Uterus (tissue), 4 donors: ENCODE measurements around the gene CCDC88B. TPM values are rescaled to one million over a fixed set of nuclear protein-coding genes. Genes with fewer than 3 reads are reported as not detected.
A peak's percentile ranks its signal among the peaks of the same experiment; 100 is the strongest.

Experiments
- DNase-seq, 2 donors: peaks; one replicate each; pipeline ENCODE4 v3.0.0-alpha.2; 2019 to 2020
- H3K27ac ChIP-seq, 2 donors: fragments of 200-600 bp; sonication (generic); 1 replicate in 1 of 2; 2 replicates in 1 of 2; pipeline ENCODE4 v1.5.1; 2016 to 2018
- H3K27me3 ChIP-seq, 2 donors: fragments of 200-600 bp; sonication (generic); one replicate each; pipeline ENCODE4 v1.5.1; 2018 to 2019; ENCODE audit warnings: control low read depth in 1 of 2
- H3K36me3 ChIP-seq, 2 donors: fragments of 200-600 bp; sonication (generic); one replicate each; pipeline ENCODE4 v1.5.1; 2019; ENCODE audit warnings: control low read depth in 1 of 2
- H3K4me1 ChIP-seq, 2 donors: fragments of 200-600 bp; sonication (generic); one replicate each; pipeline ENCODE4 v1.5.1; 2018 to 2019; ENCODE audit warnings: control low read depth in 1 of 2
- H3K4me3 ChIP-seq, 2 donors: fragments of 200-600 bp; sonication (generic); 1 replicate in 1 of 2; 2 replicates in 1 of 2; pipeline ENCODE4 v1.5.1; 2018 to 2019; ENCODE audit warnings: mild to moderate bottlenecking in 1 of 2
- H3K9me3 ChIP-seq, 2 donors: fragments of 200-600 bp; sonication (generic); one replicate each; pipeline ENCODE4 v1.5.1; 2019; ENCODE audit warnings: control low read depth in 1 of 2
- CTCF ChIP-seq, 4 experiments: fragments of 200-600 bp in 2 of 4; fragments of 450-650 bp in 2 of 4; sonication (generic) in 2 of 4; IDR thresholded peaks; one replicate each; pipeline ENCODE4 v1.5.1; 2016 to 2019; ENCODE audit warnings: antibody characterized with exemption in 4 of 4, mild to moderate bottlenecking in 2 of 4, moderate library complexity in 1 of 4
- POLR2A ChIP-seq, 2 donors: fragments of 450-650 bp; IDR thresholded peaks; one replicate each; pipeline ENCODE4 v1.6.1; 2016; ENCODE audit warnings: antibody characterized with exemption in 2 of 2, mild to moderate bottlenecking in 1 of 2, moderate library complexity in 1 of 2
- intact Hi-C: fragments of 100-400 bp; cut with DNase I; formaldehyde crosslinking; loops from one replicate; pipeline ENCODE4 v1.15.1; 2023; ENCODE audit warnings: low total_unique reads
- total RNA-seq, 4 donors: library from RNA; depleted of rRNA in 3 of 4; stranded (reverse); fragments of >200 nt in 3 of 4; gene quantifications; one replicate each; pipeline versions ENCODE4 v1.1.0 to v1.2.4, GENCODE V29; 2014 to 2023
- donor health status: DM: yes; HTN: yes; CAD: no.

The CCDC88B gene
- total RNA-seq, 4 donors from 2014 or later = 0.29 to 5.7 (median 2.9) TPM

DNA sequence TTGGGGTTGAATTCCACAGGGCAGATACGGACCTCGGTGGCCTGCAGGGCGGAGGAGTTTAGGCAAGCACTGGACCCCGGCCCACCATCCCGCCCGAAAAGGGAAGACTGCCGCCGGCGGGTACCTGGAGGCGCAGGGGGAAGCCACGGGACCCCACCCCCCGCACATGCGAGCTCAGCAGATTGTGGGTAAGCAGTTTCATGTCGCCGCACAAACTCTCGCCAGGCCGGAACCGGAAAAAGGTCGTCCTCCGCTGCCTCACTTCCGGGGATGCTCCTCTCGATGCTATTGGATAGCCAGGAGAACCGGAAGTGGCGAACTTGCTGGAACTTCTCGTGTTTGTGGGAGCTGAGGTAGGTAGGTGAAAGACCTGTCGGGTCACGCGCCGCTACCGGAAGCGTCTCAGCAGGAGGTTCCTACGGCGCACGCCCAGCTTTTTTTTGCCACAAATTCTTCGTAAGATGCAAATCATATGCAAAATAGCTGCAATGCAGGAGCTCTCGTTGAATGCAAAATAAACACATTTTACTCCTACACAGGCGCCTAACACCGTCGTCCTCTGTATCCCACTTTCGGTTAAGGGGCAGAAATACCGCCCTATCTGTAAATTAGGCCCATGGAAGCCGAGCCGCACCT is 22.6 kb upstream of the CCDC88B start, which contains the start of gene TRMT112:
Gene TRMT112 (minus strand): TSS at position 235 of the 636 bp plus-strand sequence. CDS start 33 bp downstream, at position 202.
- peak; percentile 70 to 85 for TF ChIP-seq POLR2A (IDR thresholded peaks at IDR 0.05)
- TF ChIP-seq CTCF (IDR thresholded peaks at IDR 0.05) = peak in 1 of 4 experiments; percentile 0
- peak; percentile 95 to 98 for DNase-seq
- no peaks in the 10 kb centered on the region for H3K27me3 ChIP-seq
- peak within 1 kb of the TSS; percentile 97 to 98 for H3K27ac ChIP-seq
- no peaks in the 10 kb centered on the region for H3K4me1 ChIP-seq
- peak within 1 kb of the TSS; percentile 74 to 75 for H3K4me3 ChIP-seq
- no peaks in the 10 kb centered on the region for H3K36me3 ChIP-seq
- no peaks in the 10 kb centered on the region for H3K9me3 ChIP-seq
- intact Hi-C loops = no loop called here

GRCh38 chr11:64317961-64318765 is 21.8 kb upstream of the CCDC88B start, which contains the start of gene PRDX5:
Gene PRDX5 (plus strand): TSS chr11:64318121. CDS start chr11:64318216, 95 bp downstream.
- intact Hi-C loops = no loop called here

DNA sequence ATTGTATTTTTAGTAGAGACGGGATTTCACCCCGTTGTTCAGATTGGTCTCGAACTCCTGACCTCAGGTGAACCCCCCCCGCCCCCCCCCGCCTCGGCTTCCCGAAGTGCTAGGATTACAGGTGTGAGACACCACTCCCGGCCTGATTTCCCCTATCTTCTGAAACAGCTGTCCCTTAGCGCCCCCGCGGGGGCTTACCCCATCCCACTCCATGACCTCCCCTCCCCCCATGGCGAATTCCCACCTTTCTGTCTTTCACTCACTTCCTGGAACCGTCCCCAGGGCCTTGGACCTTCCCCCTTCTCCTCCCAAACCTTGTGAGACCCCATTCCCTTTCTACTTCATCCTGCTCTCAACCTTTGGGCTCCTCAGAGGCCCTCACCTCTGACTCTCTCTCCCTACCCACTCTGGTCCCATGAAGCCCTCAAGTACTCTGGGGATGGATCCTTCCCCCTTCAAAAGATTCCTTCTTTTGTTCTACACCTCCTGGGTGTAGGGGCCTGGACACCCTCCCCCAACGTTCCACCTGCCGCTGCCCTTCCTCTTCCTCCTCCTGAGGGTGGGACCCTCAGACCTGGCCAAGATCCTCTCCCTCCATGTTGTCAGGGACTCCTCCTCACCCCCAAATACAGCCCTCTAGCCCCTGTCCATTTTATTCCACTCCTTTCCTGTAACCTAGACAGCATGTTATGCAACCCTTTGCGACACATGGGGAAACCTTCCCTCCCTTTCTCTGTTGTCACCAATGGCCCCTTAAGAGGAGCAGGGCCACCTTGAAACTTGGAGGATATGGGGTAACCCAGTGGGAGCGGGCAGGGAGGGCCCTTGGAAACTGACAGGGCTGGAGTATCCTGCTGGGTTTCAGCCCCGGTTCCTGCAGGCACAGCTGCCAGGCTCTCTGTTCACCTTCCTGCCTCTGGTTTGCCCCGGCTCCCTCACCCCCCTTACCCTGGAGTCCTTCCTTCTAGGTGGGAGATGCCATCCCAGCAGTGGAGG is 20.9 kb upstream of the CCDC88B start:
- peak in 1 of 2 donors; percentile 46 for DNase-seq
- no peak for TF ChIP-seq POLR2A (IDR thresholded peaks at IDR 0.05)
- no peak for TF ChIP-seq CTCF (IDR thresholded peaks at IDR 0.05)
- no peaks in the 10 kb centered on the region for H3K36me3 ChIP-seq
- H3K27ac ChIP-seq = peak overlapping the region; percentile 97 to 98
- H3K9me3 ChIP-seq = no peaks in the 10 kb centered on the region
- no peaks in the 10 kb centered on the region for H3K4me1 ChIP-seq
- H3K4me3 ChIP-seq = peak overlapping the region; percentile 74 to 75
- intact Hi-C loops = no loop called here
- H3K27me3 ChIP-seq = no peaks in the 10 kb centered on the region

More at GRCh38 chr11:64317961-64318765, 21.8 kb upstream of the CCDC88B start, which contains the start of gene PRDX5:
- peak within 1 kb of the TSS; percentile 97 to 98 for H3K27ac ChIP-seq
- no peaks in the 10 kb centered on the region for H3K9me3 ChIP-seq
- H3K4me1 ChIP-seq = no peaks in the 10 kb centered on the region
- no peaks in the 10 kb centered on the region for H3K27me3 ChIP-seq
- TF ChIP-seq CTCF (IDR thresholded peaks at IDR 0.05) (peak; percentile 44 to 80 (median 54)), POLR2A (IDR thresholded peaks at IDR 0.05) (peak; percentile 79 to 94)
- H3K36me3 ChIP-seq = no peaks in the 10 kb centered on the region
- H3K4me3 ChIP-seq = peak within 1 kb of the TSS; percentile 74 to 75
- peak; percentile 94 to 97 for DNase-seq

DNA sequence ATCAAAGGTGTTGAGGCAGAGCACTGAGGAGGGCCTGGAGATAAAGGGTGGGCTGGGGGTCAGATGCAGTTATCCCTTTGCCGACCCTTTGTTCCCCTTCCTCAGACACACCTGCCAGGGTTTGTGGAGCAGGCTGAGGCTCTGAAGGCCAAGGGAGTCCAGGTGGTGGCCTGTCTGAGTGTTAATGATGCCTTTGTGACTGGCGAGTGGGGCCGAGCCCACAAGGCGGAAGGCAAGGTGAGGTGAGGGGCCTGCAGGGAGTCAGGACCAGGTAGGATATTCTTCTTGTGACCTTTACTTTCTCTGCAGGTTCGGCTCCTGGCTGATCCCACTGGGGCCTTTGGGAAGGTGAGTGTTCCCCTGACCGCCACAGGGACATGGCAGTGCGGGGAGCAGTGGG is 19.4 kb upstream of the CCDC88B start:
- H3K4me1 ChIP-seq = no peaks in the 10 kb centered on the region

More for the DNA sequence above, 19.4 kb upstream of the CCDC88B start:
- no peak overlapping the region for H3K27ac ChIP-seq
- no peak overlapping the region for H3K4me3 ChIP-seq
- H3K9me3 ChIP-seq = no peaks in the 10 kb centered on the region
- intact Hi-C loops = no loop called here
- no peak for TF ChIP-seq CTCF (IDR thresholded peaks at IDR 0.05)
- no peaks in the 10 kb centered on the region for H3K36me3 ChIP-seq
- no peaks in the 10 kb centered on the region for H3K27me3 ChIP-seq
- DNase-seq = no peak
